Activated naive CD8-positive, alpha-beta T cell treated with anti-CD3 and anti-CD28 coated beads, Interleukin-2, amount 50 U/mL, for 24 hours (primary cell): ENCODE data around the gene CGGBP1.
"Not testable (repeated sequence)": the region's sequence is repeated elsewhere in the genome, so short reads cannot be mapped to it uniquely, and the experiment has no call there.

Experiments
- ATAC-seq: fragments of 150-1000 bp; cut with Tn5 transposase; one replicate; pipeline ENCODE4 v1.10.0; 2021
- DNase-seq: peaks from one replicate; pipeline ENCODE4 v3.0.0; 2021
- H3K27ac Mint-ChIP-seq: one replicate; pipeline ENCODE4 v1.8.0; 2021; ENCODE audit warnings: mild to moderate bottlenecking, mixed read lengths
- H3K27me3 Mint-ChIP-seq: one replicate; pipeline ENCODE4 v1.8.0; 2021; ENCODE audit warnings: mixed read lengths
- H3K36me3 Mint-ChIP-seq: one replicate; pipeline ENCODE4 v1.8.0; 2021; ENCODE audit warnings: low read depth, mixed read lengths
- H3K4me1 Mint-ChIP-seq: one replicate; pipeline ENCODE4 v1.8.0; 2021; ENCODE audit warnings: mixed read lengths
- H3K4me3 Mint-ChIP-seq: one replicate; pipeline ENCODE4 v1.8.0; 2021; ENCODE audit warnings: mild to moderate bottlenecking, moderate library complexity, mixed read lengths
- H3K9me3 Mint-ChIP-seq: one replicate; pipeline ENCODE4 v1.8.0; 2021; ENCODE audit warnings: mixed read lengths

CGGBP1 gene

DNA sequence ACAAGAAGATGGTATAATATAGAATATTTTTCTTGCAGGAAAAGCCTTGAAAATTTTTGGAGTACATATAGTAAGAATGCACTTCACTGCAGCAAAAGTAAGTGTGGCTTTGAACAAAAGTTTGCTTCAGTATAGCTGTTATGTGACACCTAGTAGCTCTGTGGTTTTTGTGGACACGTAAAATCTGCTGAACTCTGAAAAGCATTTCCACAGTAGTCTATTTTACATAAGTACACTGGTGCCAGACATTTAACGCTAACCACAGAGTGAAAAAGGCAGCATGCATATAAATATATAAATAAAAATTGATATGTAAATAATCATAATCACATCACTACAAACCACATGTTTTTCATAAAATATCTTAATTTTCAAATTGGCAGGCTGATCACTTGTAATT lies 39.8 kb downstream of the CGGBP1 start:
- no peak for DNase-seq
- peaks cover 8% of the 10 kb centered on the region for H3K4me1 Mint-ChIP-seq
- H3K4me3 Mint-ChIP-seq: no peak overlapping the region
- peaks cover 7% of the 10 kb centered on the region for H3K9me3 Mint-ChIP-seq
- no peaks in the 10 kb centered on the region for H3K27me3 Mint-ChIP-seq
- ATAC-seq: no peak
- peaks cover 3% of the 10 kb centered on the region for H3K36me3 Mint-ChIP-seq
- no peak overlapping the region for H3K27ac Mint-ChIP-seq

DNA sequence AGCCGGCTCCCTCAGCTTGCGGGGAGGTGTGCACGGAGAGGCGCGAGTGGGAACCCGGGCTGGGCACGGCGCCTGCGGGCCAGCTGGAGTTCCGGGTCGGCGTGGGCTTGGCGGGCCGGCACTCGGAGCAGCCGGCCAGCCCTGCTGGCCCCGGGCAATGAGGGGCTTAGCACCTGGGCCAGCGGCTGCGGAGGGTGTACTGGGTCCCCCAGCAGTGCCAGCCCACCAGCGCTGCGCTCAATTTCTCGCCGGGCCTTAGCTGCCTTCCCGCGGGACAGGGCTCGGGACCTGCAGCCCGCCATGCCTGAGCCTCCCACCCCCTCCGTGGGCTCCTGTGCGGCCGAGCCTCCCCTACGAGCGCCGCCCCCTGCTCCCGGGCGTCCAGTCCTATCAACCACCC lies 43.1 kb downstream of the CGGBP1 start:
- not testable (repeated sequence) for H3K4me1 Mint-ChIP-seq, ATAC-seq

DNA sequence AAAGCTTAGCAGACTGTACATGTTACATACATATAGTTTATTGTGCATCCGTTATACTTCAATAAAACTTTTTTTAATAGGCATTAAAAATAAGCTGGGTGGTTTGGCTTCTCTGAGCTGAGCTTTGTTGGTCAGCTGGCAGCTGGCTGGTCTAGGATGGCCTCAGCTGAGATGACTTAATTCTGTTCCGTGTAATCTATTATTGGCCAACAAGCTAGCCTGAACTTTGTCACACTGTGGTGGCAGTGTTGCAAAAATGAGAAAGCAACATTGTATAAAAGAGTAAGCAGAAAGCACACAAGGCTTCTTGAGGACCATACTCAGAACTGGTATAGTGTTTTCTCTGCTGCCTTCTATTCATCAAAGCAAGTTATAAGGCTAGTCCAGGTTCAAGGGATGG lies 45.2 kb downstream of the CGGBP1 start:
- ATAC-seq (no peak), DNase-seq (no peak)
- H3K4me1 Mint-ChIP-seq: peaks cover 4% of the 10 kb centered on the region
- peaks cover 2% of the 10 kb centered on the region for H3K27me3 Mint-ChIP-seq
- H3K4me3 Mint-ChIP-seq: no peak overlapping the region
- no peaks in the 10 kb centered on the region for H3K36me3 Mint-ChIP-seq
- H3K27ac Mint-ChIP-seq: no peak overlapping the region
- H3K9me3 Mint-ChIP-seq: no peaks in the 10 kb centered on the region

More for the DNA sequence above, 43.1 kb downstream of the CGGBP1 start:
- H3K36me3 Mint-ChIP-seq, H3K4me3 Mint-ChIP-seq, H3K27me3 Mint-ChIP-seq, H3K27ac Mint-ChIP-seq, H3K9me3 Mint-ChIP-seq, DNase-seq: not testable (repeated sequence)

GRCh38 chr3:88010810-88011209 lies 48.0 kb downstream of the CGGBP1 start:
- H3K4me3 Mint-ChIP-seq: no peak overlapping the region
- no peaks in the 10 kb centered on the region for H3K4me1 Mint-ChIP-seq

GRCh38 chr3:88009066-88009465 lies 49.7 kb downstream of the CGGBP1 start:
- no peak for DNase-seq
- no peak overlapping the region for H3K4me3 Mint-ChIP-seq
- H3K4me1 Mint-ChIP-seq: no peaks in the 10 kb centered on the region
- no peaks in the 10 kb centered on the region for H3K9me3 Mint-ChIP-seq
- no peaks in the 10 kb centered on the region for H3K36me3 Mint-ChIP-seq
- ATAC-seq: no peak
- H3K27me3 Mint-ChIP-seq: peaks cover 2% of the 10 kb centered on the region
- H3K27ac Mint-ChIP-seq: no peak overlapping the region

More at GRCh38 chr3:88010810-88011209, 48.0 kb downstream of the CGGBP1 start:
- Mint-ChIP-seq H3K27me3 (peaks cover 2% of the 10 kb centered on the region), H3K27ac (no peak overlapping the region), H3K36me3 (no peaks in the 10 kb centered on the region), H3K9me3 (no peaks in the 10 kb centered on the region)
- DNase-seq: no peak
- no peak for ATAC-seq

- Mint-ChIP-seq H3K4me1 (peaks cover 5% of the 10 kb centered on the region), H3K9me3 (no peaks in the 10 kb centered on the region), H3K4me3 (no peak overlapping the region), H3K27ac (no peak overlapping the region), H3K27me3 (peaks cover 9% of the 10 kb centered on the region), H3K36me3 (no peaks in the 10 kb centered on the region)
- ATAC-seq (no peak), DNase-seq (no peak)
Observed at GRCh38 chr3:88005066-88005465, 53.7 kb downstream of the CGGBP1 start.

GRCh38 chr3:88003115-88003755 lies 55.6 kb downstream of the CGGBP1 start:
- Mint-ChIP-seq H3K4me1 (peaks cover 9% of the 10 kb centered on the region), H3K36me3 (no peaks in the 10 kb centered on the region), H3K4me3 (no peak overlapping the region), H3K27ac (no peak overlapping the region), H3K27me3 (peaks cover 9% of the 10 kb centered on the region), H3K9me3 (no peaks in the 10 kb centered on the region)
- DNase-seq (no peak), ATAC-seq (no peak)

DNA sequence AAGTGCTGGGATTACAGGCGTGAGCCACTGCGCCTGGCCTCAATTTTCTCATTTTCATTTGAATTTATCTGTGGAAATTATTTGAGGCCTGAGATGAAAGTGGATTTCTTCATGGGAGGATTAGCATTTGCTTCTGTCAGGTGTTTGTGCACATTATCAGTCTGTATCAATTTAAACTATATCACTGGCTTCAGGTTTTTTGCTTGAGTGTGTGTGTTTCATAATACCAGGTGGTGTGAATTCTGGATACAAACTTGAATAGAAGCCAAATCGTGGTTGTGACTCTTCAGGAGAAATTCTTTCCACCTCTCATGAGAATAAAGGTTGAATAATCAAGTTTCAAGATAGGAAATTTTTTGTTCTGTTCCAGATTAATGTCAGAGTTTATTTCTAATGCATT lies 56.4 kb downstream of the CGGBP1 start:
- Mint-ChIP-seq H3K36me3 (no peaks in the 10 kb centered on the region), H3K4me3 (no peak overlapping the region), H3K27ac (no peak overlapping the region), H3K9me3 (no peaks in the 10 kb centered on the region), H3K4me1 (peaks cover 16% of the 10 kb centered on the region), H3K27me3 (peaks cover 9% of the 10 kb centered on the region)
- DNase-seq (no peak), ATAC-seq (no peak)
